GM21528 (cell line): ENCODE results near the gene FSIP2.
"Not testable (repeated sequence)": the region's sequence is repeated elsewhere in the genome, so short reads cannot be mapped to it uniquely, and the experiment has no call there.

Source experiments
- ATAC-seq: cut with Tn5 transposase; IDR thresholded peaks from one replicate; pipeline ENCODE4 v1.9.1; 2021; ENCODE audit warnings: mild to moderate bottlenecking, moderate library complexity; ENCODE audit not compliant: unreplicated experiment, low FRiP score

The FSIP2 gene

GRCh38 chr2:185793532-185794345 is 55.1 kb downstream of the FSIP2 start:
- no peak for ATAC-seq

GRCh38 chr2:185796758-185797157 is 58.2 kb downstream of the FSIP2 start:
- no peak for ATAC-seq

- ATAC-seq: no peak
These were observed 64.3 kb downstream of the FSIP2 start for GRCh38 chr2:185802926-185803325.

GRCh38 chr2:185806783-185807182 is 68.2 kb downstream of the FSIP2 start:
- no peak for ATAC-seq

- no peak for ATAC-seq
These were observed 68.7 kb downstream of the FSIP2 start for GRCh38 chr2:185807351-185807750.

- no peak for ATAC-seq
These were observed 73.0 kb downstream of the FSIP2 start for GRCh38 chr2:185811580-185811979.

- ATAC-seq: no peak
These were observed 75.1 kb downstream of the FSIP2 start for GRCh38 chr2:185813707-185814106.

GRCh38 chr2:185817991-185818390 is 79.4 kb downstream of the FSIP2 start:
- ATAC-seq: no peak

- ATAC-seq: no peak
These were observed 82.9 kb downstream of the FSIP2 start for GRCh38 chr2:185821467-185821866.

GRCh38 chr2:185823773-185824172 is 85.2 kb downstream of the FSIP2 start:
- no peak for ATAC-seq

- no peak for ATAC-seq
These were observed 87.0 kb downstream of the FSIP2 start for GRCh38 chr2:185825557-185825956.

GRCh38 chr2:185828326-185828725 is 89.7 kb downstream of the FSIP2 start:
- ATAC-seq: no peak

GRCh38 chr2:185833864-185834263 is 95.3 kb downstream of the FSIP2 start:
- no peak for ATAC-seq

GRCh38 chr2:185835974-185836373 is 97.4 kb downstream of the FSIP2 start:
- no peak for ATAC-seq

- ATAC-seq: no peak
These were observed 116.3 kb downstream of the FSIP2 start for GRCh38 chr2:185854885-185855284.

GRCh38 chr2:185857691-185858090 is 119.1 kb downstream of the FSIP2 start:
- ATAC-seq: no peak

- ATAC-seq: no peak
These were observed 120.9 kb downstream of the FSIP2 start for GRCh38 chr2:185859506-185859905.

- no peak for ATAC-seq
These were observed 121.7 kb downstream of the FSIP2 start for GRCh38 chr2:185860321-185860720.

- ATAC-seq: no peak
These were observed 124.2 kb downstream of the FSIP2 start for GRCh38 chr2:185862657-185863398.

GRCh38 chr2:185864468-185865260 is 126.1 kb downstream of the FSIP2 start:
- not testable (repeated sequence) for ATAC-seq
